Measurements from ENCODE around the gene UFSP1. TPM values are rescaled to one million over a fixed set of nuclear protein-coding genes. Genes with fewer than 3 reads are reported as not detected.
"Not testable (repeated sequence)": the region's sequence is repeated elsewhere in the genome, so short reads cannot be mapped to it uniquely, and the experiment has no call there.

UFSP1 gene
- total and polyA plus RNA-seq, 4 donors: 1.5 to 2.6 (median 2.0) TPM

DNA sequence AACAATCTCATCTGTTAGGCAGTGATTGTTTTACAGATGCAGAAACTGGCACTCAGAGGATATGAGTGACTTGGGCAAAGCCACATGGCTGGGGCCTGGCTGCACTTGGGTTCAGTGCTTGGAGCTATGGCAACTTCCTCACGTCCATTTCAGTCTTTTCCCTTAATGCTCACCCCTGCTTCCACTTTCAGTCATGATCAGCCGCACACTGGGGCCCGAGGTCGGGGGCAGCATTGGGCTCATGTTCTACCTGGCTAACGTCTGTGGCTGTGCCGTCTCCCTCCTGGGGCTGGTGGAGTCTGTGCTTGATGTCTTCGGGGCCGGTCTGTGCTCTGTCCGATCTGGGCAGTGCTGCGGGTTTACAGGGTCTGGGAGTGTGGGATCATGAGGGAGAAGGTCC, 34.0 kb downstream of the UFSP1 start:
- 87% methylated on average over 10 of the region's 10 CpGs for WGBS, 2 donors
- intact Hi-C loops (cut with DNase I): loop anchor here in 1 of 2 donors (10.0 kb wide), 1 partner anchor 381 kb away; the partner anchor contains the start of gene TSC22D4
- no peak overlapping the region for H3K4me3 ChIP-seq (ENCODE audit: low read length in 2 of 2)
- H3K9me3 ChIP-seq (ENCODE audit: control insufficient read depth, low read length): no peaks in the 10 kb centered on the region
- H3K4me1 ChIP-seq (ENCODE audit: control insufficient read depth in 1 of 2, insufficient read depth in 2 of 2, low read length in 2 of 2): no peaks in the 10 kb centered on the region
- no peaks in the 10 kb centered on the region for H3K36me3 ChIP-seq (ENCODE audit: control insufficient read depth in 1 of 2, insufficient read depth in 2 of 2, low read length in 1 of 2)
- ATAC-seq (ENCODE audit: low FRiP score): no peak
- H3K27ac ChIP-seq (ENCODE audit: low read depth in 1 of 2, low read length in 2 of 2): no peak overlapping the region
- no peak for DNase-seq
- no peaks in the 10 kb centered on the region for H3K27me3 ChIP-seq (ENCODE audit: control insufficient read depth in 1 of 2, insufficient read depth in 2 of 2, low read length in 1 of 2)

DNA sequence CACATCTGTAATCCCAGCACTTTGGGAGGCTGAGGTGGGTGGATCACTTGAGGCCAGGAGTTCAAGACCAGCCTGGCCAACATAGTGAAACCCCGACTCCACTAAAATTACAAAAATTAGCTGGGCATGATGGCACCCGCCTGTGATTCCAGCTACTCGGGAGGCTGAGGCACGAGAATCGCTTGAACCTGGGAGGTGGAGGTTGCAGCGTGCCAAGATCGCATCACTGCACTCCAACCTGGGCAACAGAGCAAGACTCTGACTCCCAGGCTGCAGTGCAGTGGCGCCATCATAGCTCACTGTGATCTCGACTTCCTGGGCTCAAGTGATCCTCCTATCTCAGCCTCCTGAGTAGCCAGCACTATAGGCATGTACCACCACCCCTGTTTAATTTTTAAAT, 34.6 kb downstream of the UFSP1 start:
- ATAC-seq (ENCODE audit: low FRiP score); H3K27me3 ChIP-seq (ENCODE audit: control insufficient read depth in 1 of 2, insufficient read depth in 2 of 2, low read length in 1 of 2); H3K36me3 ChIP-seq (ENCODE audit: control insufficient read depth in 1 of 2, insufficient read depth in 2 of 2, low read length in 1 of 2); H3K4me1 ChIP-seq (ENCODE audit: control insufficient read depth in 1 of 2, insufficient read depth in 2 of 2, low read length in 2 of 2); H3K9me3 ChIP-seq (ENCODE audit: control insufficient read depth, low read length); DNase-seq; H3K27ac ChIP-seq (ENCODE audit: low read depth in 1 of 2, low read length in 2 of 2); H3K4me3 ChIP-seq (ENCODE audit: low read length in 2 of 2): not testable (repeated sequence)
- WGBS, 2 donors: 94 to 96% methylated on average over 9 of the region's 9 CpGs
- intact Hi-C loops (cut with DNase I): loop anchor here in 1 of 2 donors (10.0 kb wide), 1 partner anchor 380 kb away; the partner anchor contains the start of gene TSC22D4

DNA sequence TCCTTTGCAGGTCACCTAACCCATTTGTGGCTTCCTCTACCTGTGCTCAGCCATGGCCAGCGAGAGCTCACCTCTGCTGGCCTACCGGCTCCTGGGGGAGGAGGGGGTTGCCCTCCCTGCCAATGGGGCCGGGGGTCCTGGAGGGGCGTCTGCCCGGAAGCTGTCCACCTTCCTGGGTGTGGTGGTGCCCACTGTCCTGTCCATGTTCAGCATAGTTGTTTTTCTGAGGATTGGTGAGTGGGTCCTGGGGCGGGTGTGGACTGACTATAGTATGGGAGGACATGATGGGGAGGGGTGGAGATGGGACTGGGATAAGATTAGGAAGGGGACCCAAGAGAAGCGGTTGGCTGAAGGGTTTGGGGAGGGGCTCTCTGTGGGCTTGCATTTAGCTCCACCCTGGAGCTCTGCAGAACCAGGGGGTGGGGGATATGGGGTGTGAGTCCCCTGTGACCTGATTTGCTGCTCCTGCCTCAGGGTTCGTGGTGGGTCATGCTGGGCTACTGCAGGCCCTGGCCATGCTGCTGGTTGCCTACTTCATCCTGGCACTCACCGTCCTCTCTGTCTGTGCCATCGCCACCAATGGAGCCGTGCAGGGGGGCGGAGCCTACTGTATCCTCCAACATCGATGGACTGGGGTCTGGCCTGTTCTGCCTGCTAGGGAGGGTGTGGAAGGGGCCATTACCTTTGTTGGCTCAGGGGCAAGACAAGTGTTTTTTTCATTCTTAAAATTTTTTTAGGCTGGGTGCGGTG, 35.2 kb downstream of the UFSP1 start:
- no peaks in the 10 kb centered on the region for H3K4me1 ChIP-seq (ENCODE audit: control insufficient read depth in 1 of 2, insufficient read depth in 2 of 2, low read length in 2 of 2)

DNA sequence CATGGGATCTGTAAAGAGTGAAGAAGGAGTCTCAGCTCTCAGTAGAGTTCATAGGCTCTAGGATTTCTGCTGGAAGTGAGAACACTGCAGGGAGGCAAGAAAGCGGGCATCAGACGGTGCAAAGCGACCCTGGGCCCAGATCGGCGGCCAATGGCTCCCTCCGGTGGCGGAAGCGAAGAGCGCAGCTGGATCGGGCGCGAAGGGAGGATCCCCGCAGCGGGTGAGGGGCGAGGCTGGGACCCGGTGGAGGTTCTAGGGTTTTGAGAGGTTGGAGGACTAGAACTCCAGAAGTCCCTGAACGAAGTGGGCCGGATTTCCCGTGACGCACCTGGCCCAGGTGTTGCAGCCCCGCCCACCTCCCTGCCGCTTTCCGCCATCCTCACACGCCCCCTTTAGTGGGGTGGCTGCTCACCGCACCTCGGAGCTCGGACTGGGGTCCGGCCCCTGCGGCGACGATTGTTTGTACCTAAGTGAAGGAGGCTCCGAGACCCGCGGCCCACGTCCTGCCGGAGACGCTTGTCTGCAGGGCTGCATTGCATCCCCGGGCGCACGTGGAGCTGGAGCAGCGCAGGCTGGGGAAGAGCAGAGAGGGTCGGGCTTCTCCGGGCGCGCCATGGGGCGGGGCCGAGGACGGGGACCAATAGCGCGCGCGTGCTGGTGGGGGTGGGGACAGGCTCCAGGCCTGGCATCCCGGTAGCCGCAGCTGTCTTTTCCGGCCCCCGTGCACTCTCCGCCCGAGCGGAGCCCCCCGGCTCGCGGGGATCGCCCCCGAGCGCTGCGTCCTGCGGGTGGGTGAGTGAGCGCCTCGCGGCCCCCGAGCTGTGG, 37.3 kb downstream of the UFSP1 start, which contains the start of gene SLC12A9:
Gene SLC12A9, plus strand, starts transcription at position 666 of the 825 bp plus-strand sequence. CDS start 1,485 bp downstream, outside the sequence.
- H3K36me3 ChIP-seq (ENCODE audit: control insufficient read depth in 1 of 2, insufficient read depth in 2 of 2, low read length in 1 of 2): no peaks in the 10 kb centered on the region
- peak within 1 kb of the TSS in 1 of 2 donors; percentile 9 for H3K27ac ChIP-seq (ENCODE audit: low read depth in 1 of 2, low read length in 2 of 2)
- intact Hi-C loops (cut with DNase I): loop anchor here (1.0 to 10.0 kb wide), 4 partner anchors 53 to 377 kb away; partner anchors contain the start of gene TSC22D4 (in 1 of the 2)
- H3K4me3 ChIP-seq (ENCODE audit: low read length in 2 of 2): peak within 1 kb of the TSS; percentile 34 to 65
- H3K9me3 ChIP-seq (ENCODE audit: control insufficient read depth, low read length): no peaks in the 10 kb centered on the region
- ATAC-seq (ENCODE audit: low FRiP score): peak; percentile 99
- WGBS, 2 donors: 0% methylated on average over 64 to 71 of the region's 71 CpGs
- H3K4me1 ChIP-seq (ENCODE audit: control insufficient read depth in 1 of 2, insufficient read depth in 2 of 2, low read length in 2 of 2): no peaks in the 10 kb centered on the region
- H3K27me3 ChIP-seq (ENCODE audit: control insufficient read depth in 1 of 2, insufficient read depth in 2 of 2, low read length in 1 of 2): no peaks in the 10 kb centered on the region
- peak; percentile 96 to 97 for DNase-seq

More for the DNA sequence above, 35.2 kb downstream of the UFSP1 start:
- DNase-seq (no peak), ATAC-seq (ENCODE audit: low FRiP score) (no peak)
- intact Hi-C loops (cut with DNase I): loop anchor here in 1 of 2 donors (10.0 kb wide), 1 partner anchor 380 kb away; the partner anchor contains the start of gene TSC22D4
- H3K9me3 ChIP-seq (ENCODE audit: control insufficient read depth, low read length): no peaks in the 10 kb centered on the region
- 90 to 91% methylated on average over 14 of the region's 14 CpGs for WGBS, 2 donors
- no peaks in the 10 kb centered on the region for H3K36me3 ChIP-seq (ENCODE audit: control insufficient read depth in 1 of 2, insufficient read depth in 2 of 2, low read length in 1 of 2)
- no peak overlapping the region for H3K27ac ChIP-seq (ENCODE audit: low read depth in 1 of 2, low read length in 2 of 2)
- no peak overlapping the region for H3K4me3 ChIP-seq (ENCODE audit: low read length in 2 of 2)
- H3K27me3 ChIP-seq (ENCODE audit: control insufficient read depth in 1 of 2, insufficient read depth in 2 of 2, low read length in 1 of 2): no peaks in the 10 kb centered on the region

DNA sequence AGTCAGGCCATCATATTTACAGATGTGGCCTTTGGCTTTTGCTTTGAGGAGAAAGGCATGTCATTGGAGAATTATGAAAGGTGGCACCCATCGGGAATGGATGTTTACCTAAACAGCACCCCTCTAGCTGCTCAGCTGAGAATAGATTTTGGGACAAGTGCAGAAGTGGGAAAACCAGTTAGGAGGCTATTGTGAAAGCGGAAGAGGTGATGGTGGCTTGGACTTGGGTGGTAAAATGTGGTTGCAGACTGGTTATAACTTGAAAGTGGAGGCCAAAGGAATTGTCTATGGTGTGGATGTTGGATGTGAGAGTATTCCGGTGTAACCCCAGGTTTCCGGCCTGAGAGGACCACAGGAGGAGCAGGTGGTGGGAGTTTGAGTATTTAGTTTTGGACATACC, 42.2 kb downstream of the UFSP1 start:
- Histone ChIP-seq H3K36me3 (ENCODE audit: control insufficient read depth in 1 of 2, insufficient read depth in 2 of 2, low read length in 1 of 2) (no peaks in the 10 kb centered on the region), H3K27ac (ENCODE audit: low read depth in 1 of 2, low read length in 2 of 2) (no peak overlapping the region), H3K27me3 (ENCODE audit: control insufficient read depth in 1 of 2, insufficient read depth in 2 of 2, low read length in 1 of 2) (no peaks in the 10 kb centered on the region), H3K9me3 (ENCODE audit: control insufficient read depth, low read length) (no peaks in the 10 kb centered on the region), H3K4me3 (ENCODE audit: low read length in 2 of 2) (no peak overlapping the region), H3K4me1 (ENCODE audit: control insufficient read depth in 1 of 2, insufficient read depth in 2 of 2, low read length in 2 of 2) (no peaks in the 10 kb centered on the region)
- 95 to 97% methylated on average over 4 of the region's 4 CpGs for WGBS, 2 donors
- DNase-seq (no peak), ATAC-seq (ENCODE audit: low FRiP score) (no peak)
- intact Hi-C loops (cut with DNase I): no loop called here

DNA sequence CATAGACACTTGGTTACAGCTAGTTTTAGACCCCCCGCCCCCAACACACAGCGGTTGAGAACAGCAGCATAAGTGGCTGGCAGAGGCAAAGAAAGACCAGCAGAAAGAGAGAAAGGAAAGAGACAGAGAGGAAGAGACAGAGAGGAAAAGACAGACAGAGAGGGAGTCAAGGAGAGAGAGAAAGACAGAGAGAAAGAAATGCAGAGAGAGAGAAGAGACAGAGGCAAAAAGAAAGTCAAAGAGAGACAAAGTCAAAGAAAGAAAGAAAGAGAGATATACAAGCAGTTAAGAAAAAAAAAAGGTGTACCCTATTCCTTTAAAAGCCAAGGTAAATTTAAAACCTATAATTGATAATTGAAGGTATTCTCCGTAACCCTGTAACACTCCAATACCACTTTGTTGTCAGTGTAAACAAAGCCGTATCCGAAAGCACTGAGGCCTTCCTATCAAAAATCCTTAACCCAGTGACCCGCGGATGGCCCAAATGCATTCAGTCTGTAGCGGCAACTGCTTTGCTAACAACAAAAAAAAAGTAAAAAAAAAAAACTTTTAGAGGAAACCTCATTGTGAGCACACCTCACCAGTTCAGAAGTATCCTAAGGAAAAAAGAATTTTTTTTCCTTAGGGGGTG, 48.9 kb downstream of the UFSP1 start:
- ATAC-seq (ENCODE audit: low FRiP score) (no peak), DNase-seq (no peak)
- WGBS, 2 donors: 81 to 82% methylated on average over 8 of the region's 8 CpGs
- Histone ChIP-seq H3K4me1 (ENCODE audit: control insufficient read depth in 1 of 2, insufficient read depth in 2 of 2, low read length in 2 of 2) (no peaks in the 10 kb centered on the region), H3K27me3 (ENCODE audit: control insufficient read depth in 1 of 2, insufficient read depth in 2 of 2, low read length in 1 of 2) (no peaks in the 10 kb centered on the region), H3K4me3 (ENCODE audit: low read length in 2 of 2) (no peak overlapping the region), H3K36me3 (ENCODE audit: control insufficient read depth in 1 of 2, insufficient read depth in 2 of 2, low read length in 1 of 2) (no peaks in the 10 kb centered on the region), H3K27ac (ENCODE audit: low read depth in 1 of 2, low read length in 2 of 2) (no peak overlapping the region), H3K9me3 (ENCODE audit: control insufficient read depth, low read length) (no peaks in the 10 kb centered on the region)
- intact Hi-C loops (cut with DNase I): no loop called here

DNA sequence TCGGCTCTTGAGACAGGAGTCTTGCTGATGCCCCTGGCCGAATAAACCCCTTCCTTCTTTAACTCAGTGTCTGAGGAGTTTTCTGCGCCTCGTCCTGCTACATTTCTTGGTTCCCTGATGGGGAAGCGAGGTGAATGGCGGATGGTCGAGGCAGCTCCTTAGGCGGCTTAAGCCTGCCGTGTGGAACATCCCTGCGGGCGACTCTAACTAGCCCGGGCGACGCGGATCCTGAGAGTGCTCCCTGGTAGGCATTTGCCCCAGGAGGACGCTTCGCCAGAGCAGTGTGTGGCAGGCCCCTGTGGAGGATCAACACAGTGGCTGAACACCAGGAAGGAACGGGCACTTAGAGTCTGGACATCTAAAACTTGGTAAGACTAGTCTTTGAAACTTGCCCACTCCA, 50.2 kb downstream of the UFSP1 start:
- intact Hi-C loops (cut with DNase I): no loop called here
- H3K4me3 ChIP-seq (ENCODE audit: low read length in 2 of 2): no peak overlapping the region
- DNase-seq: no peak
- no peak overlapping the region for H3K27ac ChIP-seq (ENCODE audit: low read depth in 1 of 2, low read length in 2 of 2)
- H3K9me3 ChIP-seq (ENCODE audit: control insufficient read depth, low read length): no peaks in the 10 kb centered on the region
- H3K36me3 ChIP-seq (ENCODE audit: control insufficient read depth in 1 of 2, insufficient read depth in 2 of 2, low read length in 1 of 2): no peaks in the 10 kb centered on the region
- ATAC-seq (ENCODE audit: low FRiP score): no peak
- no peaks in the 10 kb centered on the region for H3K4me1 ChIP-seq (ENCODE audit: control insufficient read depth in 1 of 2, insufficient read depth in 2 of 2, low read length in 2 of 2)
- WGBS, 2 donors: 95 to 96% methylated on average over 18 of the region's 18 CpGs
- no peaks in the 10 kb centered on the region for H3K27me3 ChIP-seq (ENCODE audit: control insufficient read depth in 1 of 2, insufficient read depth in 2 of 2, low read length in 1 of 2)

All from aorta (tissue), 5 donors.